Smooth muscle cell of the brain vasculature (primary cell): ENCODE measurements around the gene GSTM2.

Experiments used
- DNase-seq: peaks from one replicate; pipeline ENCODE4 v3.0.0-alpha.2; 2012; ENCODE audit warnings: low read depth, low spot score

The GSTM2 gene

DNA sequence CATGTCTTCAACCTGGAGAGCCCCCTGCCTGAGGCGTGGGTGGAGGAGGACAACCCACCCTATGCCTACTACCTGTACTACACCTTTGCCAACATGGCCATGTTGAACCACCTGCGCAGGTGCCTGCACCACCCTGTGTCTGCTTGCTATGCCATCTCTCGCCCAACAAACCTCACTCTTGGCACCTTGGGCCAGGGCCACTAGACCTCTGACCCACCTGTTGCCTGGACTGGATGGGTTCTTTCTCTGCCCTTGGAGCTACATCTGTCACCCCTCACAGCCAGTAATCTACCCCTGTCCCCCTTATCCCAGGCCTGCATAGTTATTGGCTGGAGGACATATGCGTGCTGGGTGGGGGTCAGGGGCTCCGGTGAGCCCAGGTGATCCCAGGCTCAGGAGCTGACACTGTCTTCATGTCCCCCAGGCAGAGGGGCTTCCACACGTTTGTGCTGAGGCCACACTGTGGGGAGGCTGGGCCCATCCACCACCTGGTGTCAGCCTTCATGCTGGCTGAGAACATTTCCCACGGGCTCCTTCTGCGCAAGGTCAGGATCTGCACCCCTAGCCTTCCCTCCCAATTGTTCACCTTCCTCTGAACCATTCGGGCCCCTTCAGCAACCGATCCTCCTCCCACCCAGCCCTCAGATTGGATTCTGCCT is 38.4 kb upstream of the GSTM2 start:
- DNase-seq = no peak

DNA sequence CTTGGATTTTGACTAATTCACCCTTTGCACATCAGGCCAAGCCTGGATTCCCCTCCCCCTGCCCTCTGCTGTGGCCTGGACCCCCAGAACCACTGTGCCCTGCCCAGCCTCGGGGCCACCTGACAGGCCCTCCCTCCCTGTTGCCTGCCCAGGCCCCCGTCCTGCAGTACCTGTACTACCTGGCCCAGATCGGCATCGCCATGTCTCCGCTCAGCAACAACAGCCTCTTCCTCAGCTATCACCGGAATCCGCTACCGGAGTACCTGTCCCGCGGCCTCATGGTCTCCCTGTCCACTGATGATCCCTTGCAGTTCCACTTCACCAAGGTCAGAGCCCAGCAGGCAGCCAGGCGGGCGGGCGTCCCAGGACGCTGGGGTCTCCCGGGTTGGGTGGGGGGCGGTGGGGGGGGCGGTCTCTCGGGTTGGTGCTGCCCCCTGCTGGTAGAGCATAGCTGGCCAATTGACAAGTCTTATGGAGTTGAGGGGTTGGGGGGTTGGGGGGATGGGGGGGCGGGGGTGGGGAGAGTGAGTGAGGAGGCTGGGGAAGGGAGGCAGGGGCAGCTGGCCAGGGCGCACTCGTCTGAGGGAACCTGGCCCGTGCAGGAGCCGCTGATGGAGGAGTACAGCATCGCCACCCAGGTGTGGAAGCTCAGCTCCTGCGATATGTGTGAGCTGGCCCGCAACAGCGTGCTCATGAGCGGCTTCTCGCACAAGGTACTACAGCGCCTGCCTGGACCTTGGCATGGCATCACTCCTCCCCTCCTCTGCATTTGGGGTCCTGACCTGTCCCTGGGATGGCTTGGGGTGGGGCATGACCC is 37.6 kb upstream of the GSTM2 start:
- no peak for DNase-seq

DNA sequence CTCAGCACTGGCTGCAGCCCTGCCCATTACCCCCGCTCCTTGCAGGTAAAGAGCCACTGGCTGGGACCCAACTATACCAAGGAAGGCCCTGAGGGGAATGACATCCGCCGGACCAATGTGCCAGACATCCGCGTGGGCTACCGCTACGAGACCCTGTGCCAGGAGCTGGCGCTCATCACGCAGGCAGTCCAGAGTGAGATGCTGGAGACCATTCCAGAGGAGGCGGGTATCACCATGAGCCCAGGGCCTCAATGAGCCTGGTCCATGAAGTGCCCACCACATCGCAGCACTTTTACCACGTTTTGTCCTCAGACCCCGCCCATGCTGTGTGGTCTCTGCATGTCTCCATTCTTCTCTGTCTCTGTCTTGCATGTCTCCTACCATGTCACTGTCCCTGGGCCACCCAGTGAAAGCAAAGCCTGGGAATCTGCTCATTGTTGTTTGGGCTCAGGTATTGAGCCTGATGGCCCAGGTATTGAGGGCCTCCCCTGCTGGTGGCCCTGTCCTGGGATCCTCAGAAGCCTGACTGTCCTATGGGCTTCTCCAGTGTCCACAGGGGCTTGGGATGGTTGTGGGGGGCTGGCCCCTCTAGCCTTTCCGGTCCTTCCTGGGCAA is 36.9 kb upstream of the GSTM2 start:
- DNase-seq = no peak

DNA sequence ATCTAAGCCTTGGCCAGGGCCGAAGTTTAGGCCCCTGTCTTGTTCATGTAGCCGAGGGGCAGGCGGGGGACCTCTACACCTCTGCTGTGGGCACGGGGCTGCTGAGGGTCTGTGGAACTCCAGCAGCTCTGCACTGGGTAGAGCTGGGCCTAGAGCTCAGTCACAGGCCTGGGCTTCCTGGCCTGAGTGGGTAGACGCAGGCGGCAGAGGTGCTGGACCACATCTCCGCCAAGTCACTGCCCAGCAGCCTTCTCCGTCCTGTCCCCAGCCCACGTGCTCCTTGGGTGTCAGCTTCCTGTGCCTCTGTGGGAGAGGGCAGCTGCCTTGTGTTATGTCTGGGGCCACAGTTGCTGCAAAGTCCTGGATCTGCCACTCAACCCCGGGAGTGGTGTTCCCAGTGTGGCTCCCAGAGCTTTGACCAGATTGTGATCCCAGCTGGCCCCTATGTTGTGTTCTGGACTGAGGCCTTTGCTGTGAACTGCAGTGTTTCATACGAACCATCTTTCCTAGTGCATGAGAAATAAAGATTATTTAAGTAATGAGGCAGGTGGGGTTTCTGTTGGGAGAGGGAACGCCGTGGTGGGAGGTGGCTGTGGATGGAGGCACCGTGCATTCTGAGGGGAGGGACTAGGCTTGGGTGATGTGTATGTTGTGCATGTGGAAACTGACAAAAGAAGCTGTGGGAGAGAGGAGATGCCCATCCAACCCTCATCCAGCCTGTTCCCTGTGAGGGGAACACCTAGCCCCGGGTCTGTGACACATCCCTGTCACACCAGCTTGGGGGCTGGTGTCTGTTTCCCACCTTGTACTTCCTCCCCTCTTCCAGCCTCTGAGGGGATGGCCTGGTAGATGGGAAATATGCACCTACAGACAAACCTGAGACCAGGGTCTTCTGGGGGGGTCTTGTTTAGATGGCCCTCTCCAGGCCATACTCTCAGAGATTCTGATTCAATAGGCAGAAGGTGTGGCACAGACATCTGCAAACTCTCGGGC is 36.0 kb upstream of the GSTM2 start:
- DNase-seq = no peak

DNA sequence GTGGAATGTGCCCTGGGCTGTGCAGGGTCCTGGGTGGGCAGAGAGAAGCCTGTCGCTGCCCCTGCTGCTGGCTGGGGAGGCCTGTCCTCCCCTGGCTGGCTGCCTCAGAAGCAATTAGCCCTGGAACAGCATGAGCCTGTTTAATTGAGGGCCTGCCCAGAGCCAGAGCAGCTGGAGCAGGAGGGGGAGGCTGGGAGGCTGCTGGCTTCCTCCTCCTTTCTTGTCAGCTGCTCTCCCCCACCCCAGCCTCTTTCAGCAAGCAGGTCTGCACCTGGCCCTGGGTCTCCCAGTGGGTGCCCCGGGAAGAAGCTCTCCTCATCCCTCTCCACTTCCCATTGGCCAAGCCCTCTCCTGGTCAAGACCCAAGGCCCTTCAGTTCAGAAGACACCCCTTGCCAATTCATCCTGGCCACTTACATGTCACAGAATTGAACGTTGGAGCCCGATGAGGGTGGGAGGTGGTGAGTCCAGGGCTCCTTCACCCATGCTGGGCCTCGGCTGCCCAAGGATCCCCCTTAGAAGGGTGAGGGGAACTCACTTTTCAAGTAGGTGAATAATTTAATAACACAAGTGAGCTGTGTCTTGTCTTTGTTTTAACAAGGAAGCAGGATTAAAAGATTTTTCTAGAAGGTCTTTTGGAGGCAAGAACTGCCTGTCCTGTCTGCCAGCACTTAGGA is 35.0 kb upstream of the GSTM2 start:
- DNase-seq = no peak

DNA sequence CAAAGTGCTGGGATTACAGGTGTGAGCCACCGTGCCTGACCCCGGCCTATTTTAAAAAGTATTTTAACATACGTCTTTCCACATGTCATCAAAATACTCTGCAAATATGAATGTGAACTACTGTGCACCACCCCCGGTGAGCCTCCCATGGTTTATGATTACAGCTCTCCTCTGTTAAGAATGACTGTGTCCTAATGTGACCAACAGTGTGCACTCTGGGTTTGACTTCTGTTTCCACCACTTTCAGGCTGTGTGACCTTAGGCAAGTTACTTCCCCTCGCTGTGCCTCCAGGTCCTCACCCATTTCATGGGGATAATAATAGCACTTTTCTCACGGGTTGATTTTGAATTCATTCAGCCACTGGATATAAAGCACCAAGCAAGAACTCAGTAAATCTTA is 33.6 kb upstream of the GSTM2 start:
- DNase-seq = no peak

DNA sequence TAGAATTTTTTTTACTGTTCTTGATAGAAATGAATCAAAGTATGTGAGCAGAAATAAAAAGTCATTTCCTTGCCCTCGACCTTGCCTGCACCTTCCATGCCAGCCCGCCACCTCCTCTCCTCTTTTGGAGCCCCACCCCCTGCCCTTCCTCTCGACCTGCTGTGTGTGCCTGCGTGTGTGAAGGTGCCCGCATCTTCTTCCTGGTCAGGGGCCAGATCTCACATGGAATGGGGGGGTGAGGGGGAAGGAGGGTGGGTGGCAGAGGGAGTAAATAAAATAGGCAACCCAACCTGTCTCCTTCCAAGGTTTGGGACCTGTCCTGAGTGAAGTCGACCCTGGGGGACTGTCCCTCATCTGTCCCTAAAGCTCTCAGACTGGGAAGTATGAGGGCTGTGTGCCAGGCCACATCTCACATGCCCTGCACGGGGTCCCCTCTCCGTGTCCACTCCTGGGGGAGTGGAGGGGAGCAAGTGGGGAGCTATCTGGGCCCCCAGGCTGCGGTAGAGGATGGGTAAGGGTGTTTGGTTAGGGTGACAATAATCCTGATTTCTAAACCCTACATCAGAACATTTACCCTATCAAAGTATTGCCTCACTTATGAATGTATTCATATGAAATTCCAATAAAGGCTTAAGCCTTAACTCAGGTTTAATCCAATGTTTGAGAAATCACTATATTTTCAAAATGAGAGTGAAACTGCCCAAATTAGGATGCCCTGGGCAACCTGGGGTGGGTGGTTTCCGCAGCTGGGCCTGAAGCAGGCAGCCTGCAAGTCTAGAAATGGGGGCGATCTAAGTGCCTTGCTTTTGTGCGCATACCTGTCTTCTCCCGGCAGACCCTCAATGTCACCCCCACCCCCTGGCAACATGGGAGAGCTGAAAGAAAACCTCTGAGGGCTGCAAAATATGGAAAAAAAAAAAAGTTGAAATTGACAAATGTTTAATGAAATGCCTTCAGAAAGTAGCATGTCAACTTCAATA is 32.8 kb upstream of the GSTM2 start:
- no peak for DNase-seq

DNA sequence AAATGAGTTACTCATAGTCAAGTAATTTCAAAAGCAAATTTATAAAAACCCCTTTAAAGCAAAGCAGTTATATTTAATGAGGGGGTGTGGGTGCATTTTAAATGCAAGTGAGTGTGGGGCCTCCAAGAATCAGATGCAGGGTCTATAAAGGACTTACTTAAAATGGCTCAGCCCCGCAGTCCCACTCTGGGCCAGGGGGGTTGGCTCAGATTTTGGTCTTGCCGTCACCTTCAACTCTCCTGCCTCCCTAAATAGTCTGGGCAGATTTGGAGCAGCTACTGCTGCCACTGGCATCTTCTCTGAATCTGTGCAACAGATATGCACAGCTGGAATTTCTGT is 32.0 kb upstream of the GSTM2 start:
- DNase-seq = no peak

DNA sequence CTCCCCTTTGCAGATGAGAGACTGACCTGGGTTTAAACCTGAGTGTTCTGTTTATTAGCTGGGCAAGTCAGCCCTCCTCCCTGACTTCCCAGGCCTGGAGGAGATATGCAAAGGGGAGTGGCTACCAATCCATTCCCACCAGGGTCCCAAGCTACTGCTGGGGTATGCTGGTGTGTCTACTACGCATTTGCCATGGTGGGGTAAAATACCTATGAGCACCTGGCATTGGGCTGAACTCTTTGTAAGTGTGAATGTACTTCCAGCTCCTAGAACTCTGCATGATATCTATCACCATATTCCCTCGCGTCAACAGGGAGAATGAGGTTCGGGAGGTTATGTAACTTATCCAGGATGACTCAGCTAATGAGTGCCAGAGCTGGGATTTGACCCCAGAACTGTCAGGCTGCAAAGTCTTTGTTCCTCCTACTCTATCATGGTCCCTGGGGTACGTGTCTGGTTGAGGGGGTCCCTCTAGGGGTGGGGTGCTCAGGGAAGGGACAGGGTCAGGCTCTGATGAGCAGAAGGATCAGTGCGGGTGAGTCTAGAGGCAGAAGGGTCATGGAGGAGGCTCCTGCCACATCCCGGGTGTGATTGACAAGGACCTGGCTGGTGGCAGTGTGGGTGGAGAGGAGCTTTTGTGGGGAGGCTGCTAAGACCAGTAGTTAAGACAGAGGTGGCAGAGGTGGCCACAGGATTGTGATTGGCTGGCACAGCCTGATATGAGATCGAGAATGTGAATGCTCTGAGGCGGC is 31.5 kb upstream of the GSTM2 start:
- peak; percentile 28 for DNase-seq

DNA sequence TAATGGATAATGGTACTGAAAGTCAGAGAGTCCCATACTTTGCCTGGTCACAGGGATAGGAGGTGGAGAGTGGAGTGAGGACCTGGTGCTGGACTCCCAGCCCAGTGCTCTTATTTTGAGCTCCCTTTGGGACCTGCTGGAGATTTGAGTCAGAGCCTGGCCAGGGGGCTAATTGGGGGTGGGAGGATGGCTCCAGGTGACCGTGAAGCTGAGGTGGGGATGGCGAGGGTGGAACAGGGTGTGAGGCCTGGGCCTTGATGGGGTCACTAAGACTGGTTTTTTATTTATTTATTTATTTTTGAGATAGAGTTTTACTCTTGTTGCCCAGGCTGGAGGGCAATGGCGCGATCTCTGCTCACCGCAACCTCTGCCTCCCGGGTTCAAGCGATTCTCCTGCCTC is 30.4 kb upstream of the GSTM2 start:
- no peak for DNase-seq

DNA sequence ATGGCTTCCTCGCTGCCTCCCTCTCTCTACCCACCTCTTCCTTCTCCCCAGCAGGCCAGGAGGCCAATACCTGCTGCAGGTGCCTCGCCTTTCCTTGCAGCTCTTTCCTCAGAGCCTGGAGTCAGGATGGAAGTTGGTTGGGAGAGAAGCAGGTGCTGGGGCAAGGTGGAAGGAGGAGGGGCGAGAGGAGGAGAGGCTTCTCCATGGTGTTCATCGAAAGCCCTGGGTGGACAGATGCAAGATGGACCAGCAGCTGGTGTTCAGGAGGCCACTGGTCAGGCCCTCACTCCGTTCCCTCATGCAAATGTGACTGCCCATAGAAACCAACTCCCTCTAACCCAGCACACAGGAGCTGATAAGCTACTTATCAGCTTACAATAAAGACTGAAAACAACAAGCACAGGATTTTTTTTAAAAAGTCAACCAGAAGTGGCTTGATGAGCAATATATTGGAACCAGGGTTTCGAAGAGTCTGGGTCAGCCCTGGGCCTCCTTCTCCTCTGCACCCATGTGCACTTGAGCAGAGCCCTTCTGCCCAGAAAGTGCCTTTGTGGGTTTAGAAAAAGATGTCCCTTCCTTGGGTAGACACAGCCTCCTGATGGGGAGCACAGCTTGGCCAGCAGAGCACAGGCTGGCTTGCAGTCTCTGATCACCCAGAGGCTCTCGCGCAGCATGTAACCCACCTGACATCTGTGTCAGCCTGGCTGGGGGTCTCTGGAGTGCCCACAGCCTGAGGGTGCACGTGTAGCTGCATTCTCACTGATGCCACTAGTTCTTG is 28.6 kb upstream of the GSTM2 start:
- no peak for DNase-seq

DNA sequence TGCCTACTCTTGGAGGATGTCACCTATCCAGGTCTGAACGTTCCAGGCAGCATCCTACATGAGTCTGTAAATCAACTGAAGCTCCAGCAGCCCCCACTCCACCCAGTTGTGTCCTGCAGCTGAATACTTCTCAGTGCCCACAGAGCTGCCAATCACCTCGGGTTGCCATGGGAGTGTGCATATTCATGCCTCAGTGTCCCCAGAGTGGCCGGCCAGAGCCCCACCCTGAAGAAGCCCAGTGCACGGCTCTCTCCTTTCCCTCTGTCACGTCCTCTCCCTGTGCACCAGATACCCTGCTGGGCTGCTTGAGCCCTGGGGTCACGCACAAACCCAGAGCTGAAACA is 28.0 kb upstream of the GSTM2 start:
- no peak for DNase-seq

DNA sequence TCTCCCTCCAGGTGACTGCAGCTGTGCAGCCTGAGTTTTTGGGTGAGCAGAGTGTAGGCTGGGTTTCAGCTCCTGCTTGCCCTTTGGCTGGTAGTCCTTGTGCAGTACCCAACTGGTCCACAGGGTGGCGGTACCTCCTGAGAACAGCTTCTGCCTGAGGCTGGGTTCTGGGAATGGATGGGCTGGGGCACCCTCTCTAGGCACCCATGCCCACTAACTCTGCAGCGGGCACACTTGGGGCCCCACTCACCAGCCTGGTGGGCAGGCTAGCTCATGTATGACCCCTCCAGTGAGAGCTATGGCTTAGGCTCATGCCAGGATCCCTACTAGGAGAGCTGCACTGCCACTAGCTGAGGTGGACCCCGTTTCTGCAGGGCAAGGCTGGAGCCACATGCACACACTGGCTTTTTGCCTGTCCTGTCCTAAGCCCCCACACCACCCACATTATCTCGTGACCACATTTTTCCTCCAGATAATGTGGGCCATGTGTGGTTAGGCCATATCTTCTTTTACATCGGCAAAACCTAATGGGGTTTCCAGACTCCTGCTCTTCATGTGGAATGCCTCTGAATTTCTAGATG is 27.5 kb upstream of the GSTM2 start:
- DNase-seq = peak; percentile 23

DNA sequence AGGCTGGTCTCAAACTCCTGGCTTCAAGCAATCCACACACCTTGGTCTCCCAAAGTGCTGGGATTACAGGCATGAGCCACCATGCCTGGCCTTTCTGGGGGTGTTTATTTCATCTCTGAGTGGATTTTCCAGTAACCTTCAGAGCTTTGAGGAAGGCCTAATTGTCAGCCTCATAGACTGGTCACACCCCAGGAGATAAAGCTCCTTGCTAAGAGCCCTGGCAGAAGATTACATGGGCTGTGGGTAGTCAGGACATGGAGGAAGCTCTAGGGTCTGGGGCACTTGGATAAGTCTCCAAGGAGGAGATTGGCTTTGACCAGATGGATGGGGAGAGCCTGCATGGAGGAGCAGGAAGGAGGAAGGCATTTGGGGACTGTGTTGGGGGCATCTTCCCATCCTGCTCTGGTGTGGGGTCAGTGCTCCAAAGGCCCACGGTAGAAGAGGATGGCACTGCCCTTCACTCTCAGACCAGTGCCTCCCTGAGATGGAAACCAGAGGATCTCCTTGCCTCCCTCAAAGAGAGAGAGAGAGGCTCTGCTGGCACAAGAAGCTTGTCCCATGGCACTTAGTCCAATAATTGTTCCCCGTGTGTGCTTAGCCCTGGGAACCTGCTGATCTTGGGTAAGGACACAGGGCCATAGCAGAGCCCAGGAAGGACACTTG is 26.6 kb upstream of the GSTM2 start:
- DNase-seq = no peak

DNA sequence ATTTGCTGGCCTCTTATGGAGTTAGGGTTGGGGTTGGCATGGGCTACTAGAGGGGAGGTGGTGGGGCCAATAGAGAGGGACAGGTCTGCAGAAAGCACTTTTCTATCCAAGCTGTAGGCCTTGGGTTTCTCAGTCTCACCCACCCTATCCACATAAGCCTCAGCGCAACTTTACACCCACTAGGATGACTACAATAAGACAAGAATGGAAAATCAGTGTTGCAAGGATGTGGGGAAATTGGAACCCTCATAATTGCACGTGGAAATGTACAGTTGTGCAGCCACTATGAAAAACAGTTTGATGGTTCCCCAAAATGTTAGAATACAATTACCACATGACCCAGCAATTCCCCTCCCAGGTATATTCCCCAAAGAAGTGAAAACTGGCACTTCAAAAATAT is 26.0 kb upstream of the GSTM2 start:
- no peak for DNase-seq

DNA sequence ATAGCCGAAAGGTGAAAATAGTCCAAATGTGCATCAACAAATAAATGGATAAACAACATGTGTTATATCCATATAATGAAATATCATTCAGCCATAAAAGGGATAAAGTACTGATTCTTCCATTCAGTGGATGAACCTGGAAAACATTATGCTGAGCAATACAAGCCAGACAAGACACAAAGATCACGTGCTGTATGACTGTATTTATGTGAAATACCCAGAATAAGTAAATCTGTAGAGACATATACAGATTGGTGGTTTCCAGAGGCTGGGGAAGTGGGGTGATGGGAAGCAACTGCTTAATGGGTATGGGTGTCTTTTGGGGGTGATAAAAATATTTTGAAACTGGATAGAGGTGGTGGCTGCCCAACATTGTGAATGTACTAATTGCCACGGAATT is 25.2 kb upstream of the GSTM2 start:
- no peak for DNase-seq

DNA sequence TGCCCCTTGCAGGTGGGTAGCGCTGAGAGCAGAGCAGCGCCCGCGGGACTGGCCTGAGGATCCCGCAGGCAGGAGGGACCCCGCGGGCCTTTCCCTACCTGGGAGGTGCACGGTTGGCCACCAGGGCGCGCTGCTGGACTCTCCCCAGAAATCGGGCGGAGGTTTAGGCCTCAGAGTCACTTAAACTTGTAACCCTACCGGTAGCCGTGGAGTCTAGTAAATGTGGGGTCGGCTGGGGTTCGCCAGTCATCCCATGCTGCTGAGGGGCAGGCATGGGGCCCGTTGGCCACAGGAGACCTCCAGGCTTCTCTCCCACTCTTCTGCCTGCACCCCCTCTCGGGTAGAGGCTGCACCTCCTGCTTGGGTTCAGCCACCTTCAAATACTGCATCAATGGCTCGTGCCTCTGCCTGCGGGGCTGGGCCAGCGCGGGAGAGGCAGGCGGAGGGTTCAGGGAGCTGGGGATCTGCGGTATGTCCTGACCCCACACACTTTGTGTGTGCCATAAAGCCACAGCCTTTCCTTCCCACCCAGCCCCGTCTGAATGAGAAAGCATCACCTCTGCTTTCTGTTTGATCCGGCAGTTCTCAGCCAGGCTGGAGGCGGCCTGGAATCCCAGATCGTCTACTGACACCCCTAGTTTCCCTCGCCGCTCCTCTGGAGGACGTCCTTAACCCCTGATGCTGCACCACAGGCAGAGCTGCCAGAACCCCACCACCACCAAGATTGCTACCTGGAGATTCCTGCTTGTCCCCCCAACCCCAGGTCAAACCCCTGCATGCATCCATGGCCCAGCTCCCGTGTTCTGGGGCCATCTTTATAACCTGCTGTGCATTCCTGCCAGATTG is 24.2 kb upstream of the GSTM2 start:
- DNase-seq = peak; percentile 43
